HepG2 (cell line): ENCODE data around the gene RPLP2. TPM values are rescaled to one million over a fixed set of nuclear protein-coding genes. Genes with fewer than 3 reads are reported as not detected.
A peak's percentile ranks its signal among the peaks of the same experiment; 100 is the strongest.

ENCODE experiments used
- ATAC-seq: fragments of 200-7000 bp; cut with Tn5 transposase; 3 replicates; pipeline ENCODE4 v1.9.1; 2020; ENCODE audit warnings: mild to moderate bottlenecking, moderate library complexity
- BruUV-seq: library from RNA; stranded (reverse); fragments of 400-500 nt; replicated peaks from 2 replicates; lab custom pipeline; 2021; lab: Mats Ljungman, UMichigan
- CTCF ChIA-PET: fragments of 300-600 bp; formaldehyde crosslinking; extraction: SDS; loops from one replicate; lab custom pipeline; 2021; ENCODE audit warnings: low total read pairs, inconsistent platforms, low intra/inter-chr PET ratio; lab: Yijun Ruan, JAX
- POLR2A ChIA-PET: fragments of 350-600 bp; sonication (Branson Sonifier 250); formaldehyde crosslinking; loops from one replicate; lab custom pipeline; 2020; ENCODE audit warnings: antibody characterized with exemption, inconsistent platforms; lab: Yijun Ruan, JAX
- DNase-seq: peaks from one replicate; pipeline ENCODE4 v3.0.0-alpha.2; 2015; ENCODE audit warnings: low spot score
- FAIRE-seq: peaks from 3 replicates; lab custom pipeline; 2011; peaks lifted over from hg19 to GRCh38; lab: Jason Lieb, UNC
- H2AFZ ChIP-seq: one replicate; pipeline ENCODE4 v1.6.1; 2011; ENCODE audit warnings: low read length, inconsistent platforms
- H3K27ac ChIP-seq: fragments of 300-600 bp; 3 replicates; pipeline ENCODE4 v1.8.0; 2011; ENCODE audit warnings: mixed run types, mild to moderate bottlenecking, mixed read lengths, low read length, inconsistent platforms; ENCODE audit not compliant: insufficient read depth; ENCODE audit errors: extremely low read length
- H3K27me3 ChIP-seq, 2 experiments: fragments of 200-600 bp in 1 of 2; 2 replicates in 1 of 2; 3 replicates in 1 of 2; pipeline versions ENCODE4 v1.6.0 to v1.8.0; 2011; ENCODE audit warnings: low read length in 2 of 2, mild to moderate bottlenecking in 2 of 2, moderate library complexity in 2 of 2, inconsistent platforms in 1 of 2; ENCODE audit not compliant: insufficient read depth in 2 of 2, control insufficient read depth in 1 of 2
- H3K36me3 ChIP-seq, 2 experiments: fragments of 200-600 bp in 1 of 2; replicated peaks in 1 of 2; 2 replicates in 1 of 2; 3 replicates in 1 of 2; pipeline versions ENCODE4 v1.5.1 to v1.8.0; 2011; ENCODE audit warnings: low read length in 2 of 2, inconsistent platforms in 1 of 2; ENCODE audit not compliant: insufficient read depth in 2 of 2, control insufficient read depth in 1 of 2
- H3K4me1 ChIP-seq: 2 replicates; pipeline ENCODE4 v1.5.1; 2012; ENCODE audit warnings: low read length, inconsistent platforms; ENCODE audit not compliant: insufficient read depth
- H3K4me2 ChIP-seq: 2 replicates; pipeline ENCODE4 v1.6.0; 2011; ENCODE audit warnings: low read depth, low read length, inconsistent platforms
- H3K4me3 ChIP-seq, 3 experiments: fragments of 200-600 bp in 1 of 3; sonication (generic), shearing (Covaris generic) in 1 of 3; replicated peaks in 1 of 3; 2 replicates each; pipeline ENCODE4 v1.5.1; 2011 to 2016; ENCODE audit warnings: low read length in 3 of 3, inconsistent platforms in 2 of 3, low read depth in 2 of 3, mild to moderate bottlenecking in 2 of 3, control low read depth in 1 of 3, mixed read lengths in 1 of 3; ENCODE audit not compliant: insufficient read depth in 1 of 3
- H3K79me2 ChIP-seq: one replicate; pipeline ENCODE4 v1.6.1; 2011; ENCODE audit warnings: low read length, inconsistent platforms; ENCODE audit not compliant: insufficient read depth
- H3K9ac ChIP-seq: 2 replicates; pipeline ENCODE4 v1.6.0; 2011; ENCODE audit warnings: mild to moderate bottlenecking, low read depth, low read length, inconsistent platforms; ENCODE audit not compliant: insufficient read depth
- H3K9me3 ChIP-seq: 2 replicates; pipeline ENCODE4 v1.5.1; 2012; ENCODE audit warnings: mild to moderate bottlenecking, low read length
- H4K20me1 ChIP-seq: 2 replicates; pipeline ENCODE4 v1.6.0; 2011; ENCODE audit warnings: inconsistent platforms, mild to moderate bottlenecking, low read length, moderate library complexity; ENCODE audit not compliant: insufficient read depth
- AGO2 ChIP-seq: fragments of 200-400 bp; formaldehyde crosslinking; optimal IDR thresholded peaks from 2 replicates; pipeline ENCODE3; 2017; ENCODE audit warnings: mild to moderate bottlenecking, low read depth, low read length, moderate library complexity
- EED ChIP-seq: sonication (generic); formaldehyde crosslinking; IDR thresholded peaks from 2 replicates; pipeline ENCODE4 v1.5.0; 2020; ENCODE audit warnings: mild to moderate bottlenecking, missing genetic modification reagents
- ETV5 ChIP-seq: IDR thresholded peaks from 2 replicates; pipeline ENCODE4 v1.6.1; 2018; ENCODE audit warnings: missing biosample characterization, missing genetic modification reagents, inconsistent platforms, borderline replicate concordance
- FOXA1 ChIP-seq, 2 experiments: fragments of 450-650 bp in 1 of 2; sonication (generic) in 1 of 2; formaldehyde crosslinking in 1 of 2; IDR thresholded peaks; 2 replicates each; pipeline versions ENCODE4 v1.4.0 to v1.6.1; 2016 to 2020; ENCODE audit warnings: missing genetic modification reagents in 1 of 2
- HNRNPL ChIP-seq: fragments of 200-400 bp; formaldehyde crosslinking; IDR thresholded peaks from 2 replicates; pipeline ENCODE4 v1.6.1; 2017; ENCODE audit warnings: mild to moderate bottlenecking, low read depth, low read length
- MED8 ChIP-seq: sonication (generic); formaldehyde crosslinking; IDR thresholded peaks from 2 replicates; pipeline ENCODE4 v1.8.1; 2023; ENCODE audit warnings: mild to moderate bottlenecking, missing genetic modification reagents; ENCODE audit not compliant: insufficient replicate concordance
- MYC ChIP-seq: sonication (generic); formaldehyde crosslinking; IDR thresholded peaks from 2 replicates; pipeline ENCODE4 v1.9.0; 2021; ENCODE audit warnings: missing genetic modification reagents, borderline replicate concordance
- RBFOX2 ChIP-seq: fragments of 200-400 bp; formaldehyde crosslinking; IDR thresholded peaks from 2 replicates; pipeline ENCODE4 v1.6.1; 2017; ENCODE audit warnings: low read depth, mild to moderate bottlenecking, low read length
- RXRA ChIP-seq: sonication (generic); formaldehyde crosslinking; IDR thresholded peaks from 2 replicates; pipeline ENCODE4 v1.5.1; 2020; ENCODE audit warnings: missing genetic modification reagents
- THAP9 ChIP-seq: sonication (generic); formaldehyde crosslinking; IDR thresholded peaks from 2 replicates; pipeline ENCODE4; 2020; ENCODE audit warnings: missing genetic modification reagents, mild to moderate bottlenecking, borderline replicate concordance
- ZBTB33 ChIP-seq: sonication (generic); formaldehyde crosslinking; IDR thresholded peaks from 2 replicates; pipeline ENCODE4 v1.4.0; 2020; ENCODE audit warnings: missing genetic modification reagents
- ZNF770 ChIP-seq: sonication (generic); formaldehyde crosslinking; IDR thresholded peaks from 2 replicates; pipeline ENCODE4 v1.5.0; 2020; ENCODE audit warnings: mild to moderate bottlenecking, missing genetic modification reagents
- ZSCAN31 ChIP-seq: sonication (generic); formaldehyde crosslinking; IDR thresholded peaks from 2 replicates; pipeline ENCODE4 v1.5.0; 2020; ENCODE audit warnings: low read depth, mild to moderate bottlenecking, missing genetic modification reagents
- WGBS: methylation state at CpG from one replicate; pipeline ENCODE4 v1.1.6; 2017; ENCODE audit warnings: low lambda C conversion rate; 5-methylcytosine and 5-hydroxymethylcytosine counted together
- in situ Hi-C: cut with HindIII; loops from 2 replicates; pipeline ENCODE4 v1.10.0; 2017; ENCODE audit warnings: low pct_unique_long_range_greater_than_20kb; ENCODE audit not compliant: extremely low pct_ligation_motif_present
- intact Hi-C: fragments of 100-400 bp; cut with micrococcal nuclease; formaldehyde crosslinking; loops from one replicate; pipeline ENCODE4 v1.10.0; 2022; ENCODE audit not compliant: unreplicated experiment
- polyA plus RNA-seq, 8 experiments: library from polyadenylated mRNA; depleted of rRNA in 3 of 8; stranded (reverse) in 7 of 8; unstranded in 1 of 8; fragments of >200 nt; fragmentation: Illumina TruSeq in 4 of 8; extraction: Trizol in 4 of 8; gene quantifications; 2 replicates each; pipeline versions ENCODE4 v1.2.1 to v1.2.3, GENCODE V29; 2011 to 2016; ENCODE audit warnings: low read depth in 4 of 8, missing spikeins in 1 of 8, mixed read lengths in 1 of 8; ENCODE audit not compliant: insufficient read depth in 1 of 8
- total RNA-seq, 5 experiments: library from RNA; depleted of rRNA; stranded (reverse); fragments of >200 nt; fragmentation: Illumina TruSeq; extraction: Trizol; gene quantifications; 2 replicates each; pipeline ENCODE4 v1.2.3, GENCODE V29; 2016; ENCODE audit warnings: low read depth in 1 of 5

Gene RPLP2
- total and polyA plus RNA-seq, 2 of the 13 experiments (the other 11 are each of a cell fraction or from before 2014, with no cell fraction given): 978 to 2,106 TPM

GRCh38 chr11:778976-779954, 30.5 kb upstream of the RPLP2 start:
- Histone ChIP-seq H4K20me1 (peaks cover 6% of the 10 kb centered on the region), H3K27ac (peak overlapping the region; percentile 75), H3K4me3 (no peak overlapping the region; a peak in 1 of 6 replicates), H3K4me2 (peak overlapping the region; percentile 83), H3K9ac (no peak overlapping the region), H3K36me3 (peaks cover 5 to 12% of the 10 kb centered on the region in 2 experiments; a peak in 3 of 5 replicates), H3K4me1 (peaks cover 41% of the 10 kb centered on the region), H2AFZ (no peak overlapping the region), H3K27me3 (no peaks in the 10 kb centered on the region), H3K79me2 (peaks cover 22% of the 10 kb centered on the region), H3K9me3 (no peaks in the 10 kb centered on the region)
- POLR2A ChIA-PET: interaction anchor here (1.9 to 4.9 kb wide), 3 partner anchors 16 to 51 kb away, joined by 5 to 44 read pairs (median 12); no protein-coding TSS in a partner anchor
- FAIRE-seq (no peak), DNase-seq (no peak), ATAC-seq (no peak)
- TSS peak; percentile 41 for BruUV-seq
- CTCF ChIA-PET: no interaction called here
- in situ Hi-C loops: no loop called here
- 97% methylated on average over 16 of the region's 23 CpGs for WGBS
- intact Hi-C loops: no loop called here
- TF ChIP-seq ZBTB33 (peak; percentile 82), RXRA (CRISPR knock-in tag) (0 out of 2 replicates have a peak, but pooled peaks have one; percentile 12), ZNF770 (CRISPR knock-in tag) (no peak), FOXA1 (IDR thresholded peaks at IDR 0.05) (no peak), FOXA1 (CRISPR knock-in tag; IDR thresholded peaks at IDR 0.05) (peak; percentile 36; the same call in 1 of the 2 replicates), AGO2 (peak; percentile 75), RBFOX2 (peak; percentile 53), HNRNPL (0 out of 2 replicates have a peak, but pooled peaks have one; percentile 62), MYC (CRISPR knock-in tag) (0 out of 2 replicates have a peak, but pooled peaks have one; percentile 21), THAP9 (CRISPR knock-in tag) (0 out of 2 replicates have a peak, but pooled peaks have one; percentile 37), EED (CRISPR knock-in tag) (no peak), MED8 (CRISPR knock-in tag) (peak; percentile 19), ZSCAN31 (CRISPR knock-in tag) (no peak), ETV5 (CRISPR knock-in tag) (0 out of 2 replicates have a peak, but pooled peaks have one; percentile 4)
